HepG2 (cell line): ENCODE data around the gene TP53TG5. TPM values are rescaled to one million over a fixed set of nuclear protein-coding genes. Genes with fewer than 3 reads are reported as not detected.

Experiments used
- ATAC-seq: fragments of 200-7000 bp; cut with Tn5 transposase; 3 replicates; pipeline ENCODE4 v1.9.1; 2020; ENCODE audit warnings: mild to moderate bottlenecking, moderate library complexity
- BruUV-seq: library from RNA; stranded (reverse); fragments of 400-500 nt; replicated peaks from 2 replicates; lab custom pipeline; 2021; lab: Mats Ljungman, UMichigan
- CTCF ChIA-PET: fragments of 300-600 bp; formaldehyde crosslinking; extraction: SDS; loops from one replicate; lab custom pipeline; 2021; ENCODE audit warnings: low total read pairs, inconsistent platforms, low intra/inter-chr PET ratio; lab: Yijun Ruan, JAX
- POLR2A ChIA-PET: fragments of 350-600 bp; sonication (Branson Sonifier 250); formaldehyde crosslinking; loops from one replicate; lab custom pipeline; 2020; ENCODE audit warnings: antibody characterized with exemption, inconsistent platforms; lab: Yijun Ruan, JAX
- DNase-seq: peaks from one replicate; pipeline ENCODE4 v3.0.0-alpha.2; 2015; ENCODE audit warnings: low spot score
- FAIRE-seq: peaks from 3 replicates; lab custom pipeline; 2011; peaks lifted over from hg19 to GRCh38; lab: Jason Lieb, UNC
- H2AFZ ChIP-seq: one replicate; pipeline ENCODE4 v1.6.1; 2011; ENCODE audit warnings: low read length, inconsistent platforms
- H3K27ac ChIP-seq: fragments of 300-600 bp; 3 replicates; pipeline ENCODE4 v1.8.0; 2011; ENCODE audit warnings: mixed run types, mild to moderate bottlenecking, mixed read lengths, low read length, inconsistent platforms; ENCODE audit not compliant: insufficient read depth; ENCODE audit errors: extremely low read length
- H3K27me3 ChIP-seq, 2 experiments: fragments of 200-600 bp in 1 of 2; 2 replicates in 1 of 2; 3 replicates in 1 of 2; pipeline versions ENCODE4 v1.6.0 to v1.8.0; 2011; ENCODE audit warnings: low read length in 2 of 2, mild to moderate bottlenecking in 2 of 2, moderate library complexity in 2 of 2, inconsistent platforms in 1 of 2; ENCODE audit not compliant: insufficient read depth in 2 of 2, control insufficient read depth in 1 of 2
- H3K36me3 ChIP-seq, 2 experiments: fragments of 200-600 bp in 1 of 2; replicated peaks in 1 of 2; 2 replicates in 1 of 2; 3 replicates in 1 of 2; pipeline versions ENCODE4 v1.5.1 to v1.8.0; 2011; ENCODE audit warnings: low read length in 2 of 2, inconsistent platforms in 1 of 2; ENCODE audit not compliant: insufficient read depth in 2 of 2, control insufficient read depth in 1 of 2
- H3K4me1 ChIP-seq: 2 replicates; pipeline ENCODE4 v1.5.1; 2012; ENCODE audit warnings: low read length, inconsistent platforms; ENCODE audit not compliant: insufficient read depth
- H3K4me2 ChIP-seq: 2 replicates; pipeline ENCODE4 v1.6.0; 2011; ENCODE audit warnings: low read depth, low read length, inconsistent platforms
- H3K4me3 ChIP-seq, 3 experiments: fragments of 200-600 bp in 1 of 3; sonication (generic), shearing (Covaris generic) in 1 of 3; replicated peaks in 1 of 3; 2 replicates each; pipeline ENCODE4 v1.5.1; 2011 to 2016; ENCODE audit warnings: low read length in 3 of 3, inconsistent platforms in 2 of 3, low read depth in 2 of 3, mild to moderate bottlenecking in 2 of 3, control low read depth in 1 of 3, mixed read lengths in 1 of 3; ENCODE audit not compliant: insufficient read depth in 1 of 3
- H3K79me2 ChIP-seq: one replicate; pipeline ENCODE4 v1.6.1; 2011; ENCODE audit warnings: low read length, inconsistent platforms; ENCODE audit not compliant: insufficient read depth
- H3K9ac ChIP-seq: 2 replicates; pipeline ENCODE4 v1.6.0; 2011; ENCODE audit warnings: mild to moderate bottlenecking, low read depth, low read length, inconsistent platforms; ENCODE audit not compliant: insufficient read depth
- H3K9me3 ChIP-seq: 2 replicates; pipeline ENCODE4 v1.5.1; 2012; ENCODE audit warnings: mild to moderate bottlenecking, low read length
- H4K20me1 ChIP-seq: 2 replicates; pipeline ENCODE4 v1.6.0; 2011; ENCODE audit warnings: inconsistent platforms, mild to moderate bottlenecking, low read length, moderate library complexity; ENCODE audit not compliant: insufficient read depth
- BORCS8-MEF2B ChIP-seq: sonication (generic); formaldehyde crosslinking; IDR thresholded peaks from 2 replicates; pipeline ENCODE4 v1.8.0; 2022; ENCODE audit warnings: mild to moderate bottlenecking, missing genetic modification reagents
- GLI4 ChIP-seq: sonication (generic); formaldehyde crosslinking; IDR thresholded peaks from 2 replicates; pipeline ENCODE4 v1.5.1; 2020; ENCODE audit warnings: missing genetic modification reagents, mild to moderate bottlenecking, moderate library complexity, borderline replicate concordance
- KAT2B ChIP-seq: fragments of 150-350 bp; IDR thresholded peaks from 2 replicates; pipeline ENCODE4 v1.6.1; 2014; ENCODE audit warnings: low read depth, low read length, borderline replicate concordance
- NCOA2 ChIP-seq: sonication (generic); formaldehyde crosslinking; IDR thresholded peaks from 2 replicates; pipeline ENCODE4 v1.8.0; 2022; ENCODE audit warnings: inconsistent platforms
- PLRG1 ChIP-seq: fragments of 450-650 bp; conservative IDR thresholded peaks from 2 replicates; pipeline ENCODE4 v1.6.1; 2016
- ZNF224 ChIP-seq: sonication (generic); formaldehyde crosslinking; IDR thresholded peaks from 2 replicates; pipeline ENCODE4 v1.5.0; 2020; ENCODE audit warnings: mild to moderate bottlenecking, missing genetic modification reagents
- ZNF629 ChIP-seq: sonication (generic); formaldehyde crosslinking; conservative IDR thresholded peaks from 2 replicates; pipeline ENCODE4 v1.5.0; 2020; ENCODE audit warnings: missing genetic modification reagents
- ZNF75D ChIP-seq: sonication (generic); formaldehyde crosslinking; IDR thresholded peaks from 2 replicates; pipeline ENCODE4 v1.8.1; 2023; ENCODE audit warnings: missing genetic modification reagents, mild to moderate bottlenecking, borderline replicate concordance
- ZNF773 ChIP-seq: sonication (generic); formaldehyde crosslinking; IDR thresholded peaks from 2 replicates; pipeline ENCODE4 v1.4.0; 2020; ENCODE audit warnings: missing genetic modification reagents, borderline replicate concordance
- WGBS: methylation state at CpG from one replicate; pipeline ENCODE4 v1.1.6; 2017; ENCODE audit warnings: low lambda C conversion rate; 5-methylcytosine and 5-hydroxymethylcytosine counted together
- in situ Hi-C: cut with HindIII; loops from 2 replicates; pipeline ENCODE4 v1.10.0; 2017; ENCODE audit warnings: low pct_unique_long_range_greater_than_20kb; ENCODE audit not compliant: extremely low pct_ligation_motif_present
- intact Hi-C: fragments of 100-400 bp; cut with micrococcal nuclease; formaldehyde crosslinking; loops from one replicate; pipeline ENCODE4 v1.10.0; 2022; ENCODE audit not compliant: unreplicated experiment
- polyA plus RNA-seq, 8 experiments: library from polyadenylated mRNA; depleted of rRNA in 3 of 8; stranded (reverse) in 7 of 8; unstranded in 1 of 8; fragments of >200 nt; fragmentation: Illumina TruSeq in 4 of 8; extraction: Trizol in 4 of 8; gene quantifications; 2 replicates each; pipeline versions ENCODE4 v1.2.1 to v1.2.3, GENCODE V29; 2011 to 2016; ENCODE audit warnings: low read depth in 4 of 8, missing spikeins in 1 of 8, mixed read lengths in 1 of 8; ENCODE audit not compliant: insufficient read depth in 1 of 8
- total RNA-seq, 5 experiments: library from RNA; depleted of rRNA; stranded (reverse); fragments of >200 nt; fragmentation: Illumina TruSeq; extraction: Trizol; gene quantifications; 2 replicates each; pipeline ENCODE4 v1.2.3, GENCODE V29; 2016; ENCODE audit warnings: low read depth in 1 of 5
- TF ChIP-seq, protein P1 (sequence below): sonication (generic); formaldehyde crosslinking; IDR thresholded peaks from 2 replicates; pipeline ENCODE4 v1.5.0; 2020; ENCODE audit warnings: mild to moderate bottlenecking, missing genetic modification reagents
- TF ChIP-seq, protein P2 (sequence below): sonication (generic); formaldehyde crosslinking; IDR thresholded peaks from 2 replicates; pipeline ENCODE4 v1.4.0; 2020; ENCODE audit warnings: mild to moderate bottlenecking, missing genetic modification reagents

The TP53TG5 gene
- total and polyA plus RNA-seq, 2 of the 13 experiments (the other 11 are each of a cell fraction or from before 2014, with no cell fraction given): 0.11 TPM; not detected in 1

DNA sequence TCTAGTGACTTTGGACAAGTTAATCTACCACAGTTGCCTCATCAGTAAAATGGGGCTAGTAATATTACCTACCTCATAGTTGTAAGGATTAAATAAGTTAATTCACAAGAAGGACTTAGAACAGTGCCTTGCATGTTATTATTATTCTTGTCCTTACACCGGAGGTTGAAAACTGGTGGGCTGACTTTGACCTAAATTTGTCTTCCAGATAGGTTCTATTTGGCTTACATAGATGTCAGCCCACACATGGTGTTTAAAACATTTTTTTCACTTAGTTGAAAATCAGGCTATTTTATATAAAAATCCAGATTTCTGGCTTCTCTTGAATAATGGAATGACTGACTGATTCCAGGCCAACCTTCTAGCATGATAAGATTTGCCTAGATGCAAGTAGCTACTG, 11.9 kb downstream of the TP53TG5 start (continued):
- TF ChIP-seq, protein P1, sequence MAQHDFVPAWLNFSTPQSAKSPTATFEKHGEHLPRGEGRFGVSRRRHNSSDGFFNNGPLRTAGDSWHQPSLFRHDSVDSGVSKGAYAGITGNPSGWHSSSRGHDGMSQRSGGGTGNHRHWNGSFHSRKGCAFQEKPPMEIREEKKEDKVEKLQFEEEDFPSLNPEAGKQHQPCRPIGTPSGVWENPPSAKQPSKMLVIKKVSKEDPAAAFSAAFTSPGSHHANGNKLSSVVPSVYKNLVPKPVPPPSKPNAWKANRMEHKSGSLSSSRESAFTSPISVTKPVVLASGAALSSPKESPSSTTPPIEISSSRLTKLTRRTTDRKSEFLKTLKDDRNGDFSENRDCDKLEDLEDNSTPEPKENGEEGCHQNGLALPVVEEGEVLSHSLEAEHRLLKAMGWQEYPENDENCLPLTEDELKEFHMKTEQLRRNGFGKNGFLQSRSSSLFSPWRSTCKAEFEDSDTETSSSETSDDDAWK (CRISPR knock-in tag): no peak
- TF ChIP-seq ZNF224 (CRISPR knock-in tag) (no peak), ZNF75D (CRISPR knock-in tag) (no peak)

DNA sequence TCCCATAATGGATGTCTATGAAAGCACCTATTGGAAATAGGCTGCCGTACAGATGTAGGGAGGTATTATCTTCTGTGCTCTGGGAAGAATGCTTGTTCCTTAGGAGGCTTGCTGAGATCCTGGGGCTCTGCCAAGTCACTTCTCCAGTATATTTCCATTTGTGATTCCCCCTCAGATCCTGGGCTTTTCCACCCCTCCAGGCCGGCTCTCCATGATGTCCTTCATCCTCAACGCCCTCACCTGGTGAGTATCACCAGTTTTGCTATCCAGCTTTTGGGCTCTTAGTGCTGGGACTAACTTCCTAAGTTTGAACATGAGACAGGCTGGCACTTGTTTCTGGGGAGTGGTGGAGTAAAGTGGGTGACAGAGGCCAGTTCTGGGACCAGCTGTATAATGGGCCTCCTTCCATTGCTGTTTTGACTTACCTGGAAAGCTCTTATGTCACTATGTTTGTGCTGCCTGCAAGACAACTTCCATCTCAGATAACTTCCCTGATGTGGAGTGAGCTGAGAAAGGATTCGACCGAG, 12.6 kb downstream of the TP53TG5 start:
- intact Hi-C loops (no loop called here), in situ Hi-C loops (no loop called here)
- POLR2A ChIA-PET: interaction anchor here (29.5 kb wide), 1 partner anchor 22 kb away, joined by 1422 read pairs; the partner anchor contains the start of gene SDC4
- Histone ChIP-seq H3K79me2 (peaks cover 13% of the 10 kb centered on the region), H3K27me3 (no peaks in the 10 kb centered on the region; a peak in 1 of 5 replicates), H3K9ac (no peak overlapping the region), H2AFZ (no peak overlapping the region), H4K20me1 (peaks cover 5% of the 10 kb centered on the region; the same call in 1 of the 2 replicates), H3K9me3 (no peaks in the 10 kb centered on the region), H3K4me2 (no peak overlapping the region), H3K4me1 (peaks cover 43% of the 10 kb centered on the region), H3K36me3 (peaks cover 20 to 32% of the 10 kb centered on the region in 2 experiments), H3K4me3 (no peak overlapping the region), H3K27ac (no peak overlapping the region)
- 98% methylated on average over 5 of the region's 5 CpGs for WGBS
- no TSS peak for BruUV-seq
- CTCF ChIA-PET: no interaction called here
- ATAC-seq (no peak), DNase-seq (no peak), FAIRE-seq (no peak)
- TF ChIP-seq KAT2B: no peak
- no peak for TF ChIP-seq PLRG1
- no peak for TF ChIP-seq NCOA2 (CRISPR knock-in tag)
- TF ChIP-seq BORCS8-MEF2B (CRISPR knock-in tag): no peak
- no peak for TF ChIP-seq ZNF629
- TF ChIP-seq, protein P2, sequence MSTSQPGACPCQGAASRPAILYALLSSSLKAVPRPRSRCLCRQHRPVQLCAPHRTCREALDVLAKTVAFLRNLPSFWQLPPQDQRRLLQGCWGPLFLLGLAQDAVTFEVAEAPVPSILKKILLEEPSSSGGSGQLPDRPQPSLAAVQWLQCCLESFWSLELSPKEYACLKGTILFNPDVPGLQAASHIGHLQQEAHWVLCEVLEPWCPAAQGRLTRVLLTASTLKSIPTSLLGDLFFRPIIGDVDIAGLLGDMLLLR: 0 out of 2 replicates have a peak, but pooled peaks have one; percentile 34
- no peak for TF ChIP-seq GLI4 (CRISPR knock-in tag)
- TF ChIP-seq ZNF773 (CRISPR knock-in tag): no peak
